Suprapubic skin (tissue), 4 donors: ENCODE data around the gene PRH2. TPM values are rescaled to one million over a fixed set of nuclear protein-coding genes. Genes with fewer than 3 reads are reported as not detected.

Experiments
- DNase-seq, 2 donors: peaks; one replicate each; pipeline ENCODE4 v3.0.0-alpha.2; 2019; ENCODE audit warnings: low spot score in 2 of 2
- H3K27ac ChIP-seq: fragments of 200-600 bp; sonication (generic); one replicate; pipeline ENCODE4 v1.5.1; 2019
- H3K27me3 ChIP-seq: fragments of 200-600 bp; sonication (generic); one replicate; pipeline ENCODE4 v1.5.1; 2019
- H3K36me3 ChIP-seq: fragments of 200-600 bp; sonication (generic); one replicate; pipeline ENCODE4 v1.5.1; 2019
- H3K4me1 ChIP-seq: fragments of 200-600 bp; sonication (generic); one replicate; pipeline ENCODE4 v1.5.1; 2019
- H3K4me3 ChIP-seq: fragments of 200-600 bp; sonication (generic); one replicate; pipeline ENCODE4 v1.5.1; 2019; ENCODE audit warnings: mild to moderate bottlenecking
- H3K9me3 ChIP-seq: fragments of 200-600 bp; sonication (generic); one replicate; pipeline ENCODE4 v1.5.1; 2019
- EP300 ChIP-seq: sonication (generic); formaldehyde crosslinking; IDR thresholded peaks from one replicate; pipeline ENCODE4 v1.6.1; 2017; ENCODE audit warnings: antibody characterized with exemption
- POLR2A ChIP-seq, 2 donors: fragments of 450-650 bp; IDR thresholded peaks; one replicate each; pipeline ENCODE4 v1.6.1; 2017; ENCODE audit warnings: antibody characterized with exemption in 2 of 2, mild to moderate bottlenecking in 2 of 2, moderate library complexity in 2 of 2
- POLR2AphosphoS5 ChIP-seq, 3 donors: sonication (generic); formaldehyde crosslinking; IDR thresholded peaks; one replicate each; pipeline ENCODE4 v1.6.1; 2017; ENCODE audit warnings: antibody characterized with exemption in 3 of 3
- WGBS: methylation state at CpG from one replicate; pipeline ENCODE4 v1.1.5; 2018; 5-methylcytosine and 5-hydroxymethylcytosine counted together
- total RNA-seq, 4 donors: library from RNA; depleted of rRNA; stranded (reverse); fragments of >200 nt; gene quantifications; one replicate each; pipeline ENCODE4 v1.1.0, GENCODE V29; 2016
- TF ChIP-seq, protein P1 (sequence below), 2 donors: fragments of 200-600 bp in 1 of 2; fragments of 450-650 bp in 1 of 2; sonication (generic) in 1 of 2; IDR thresholded peaks; one replicate each; pipeline ENCODE4 v1.5.1; 2016 to 2019; ENCODE audit warnings: antibody characterized with exemption in 2 of 2, mild to moderate bottlenecking in 1 of 2, moderate library complexity in 1 of 2

PRH2 gene
- total RNA-seq, 4 donors from 2014 or later = 2.1 TPM; not detected in 3

DNA sequence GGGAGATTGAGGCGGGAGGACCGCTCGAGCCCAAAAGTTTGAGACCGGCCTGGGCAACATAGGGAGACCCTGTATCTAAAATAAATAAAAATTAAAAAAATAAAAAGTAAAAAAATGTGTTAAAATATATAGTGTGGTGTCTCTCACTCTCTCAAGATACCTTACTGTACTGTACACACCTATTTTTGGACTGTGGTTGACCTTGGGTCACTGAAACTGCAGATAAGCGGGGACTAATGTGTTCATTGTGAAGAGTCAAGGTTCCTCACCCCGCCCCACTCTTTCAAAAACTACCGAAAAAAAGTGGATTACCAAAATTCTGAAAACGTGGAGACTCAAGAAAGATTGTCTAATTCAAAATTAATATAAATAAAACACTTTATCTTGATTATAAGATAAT, 18.7 kb upstream of the PRH2 start:
- TF ChIP-seq EP300 = no peak
- Histone ChIP-seq H3K9me3 (no peaks in the 10 kb centered on the region), H3K27me3 (no peaks in the 10 kb centered on the region), H3K36me3 (no peaks in the 10 kb centered on the region), H3K27ac (no peak overlapping the region), H3K4me1 (no peaks in the 10 kb centered on the region), H3K4me3 (no peak overlapping the region)
- DNase-seq = no peak
- 80% methylated on average over 8 of the region's 8 CpGs for WGBS

DNA sequence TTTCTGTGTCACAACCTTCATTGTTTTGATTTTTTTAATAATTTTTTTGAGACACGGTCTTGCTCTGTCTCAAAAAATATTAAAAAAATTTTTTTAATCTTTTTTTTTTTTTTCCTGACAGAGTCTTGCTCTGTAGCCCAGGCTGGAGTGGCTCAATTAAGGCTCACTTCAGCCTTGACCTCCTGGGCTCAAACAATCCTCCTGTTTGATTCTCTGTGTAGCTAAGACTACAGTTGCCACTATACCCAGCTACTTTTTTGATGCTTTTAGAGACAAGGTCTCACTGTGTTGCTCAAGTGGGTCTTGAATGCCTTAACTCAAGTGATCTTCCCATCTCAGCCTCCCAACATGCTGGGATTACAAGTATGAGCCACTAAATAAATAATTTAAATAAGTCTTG, 9.2 kb upstream of the PRH2 start:
- no peaks in the 10 kb centered on the region for H3K27me3 ChIP-seq
- H3K27ac ChIP-seq = no peak overlapping the region
- H3K4me1 ChIP-seq = no peaks in the 10 kb centered on the region
- WGBS = 94% methylated on average over 1 of the region's 1 CpG
- no peak for DNase-seq
- H3K4me3 ChIP-seq = no peak overlapping the region
- no peaks in the 10 kb centered on the region for H3K36me3 ChIP-seq
- TF ChIP-seq, protein P1, sequence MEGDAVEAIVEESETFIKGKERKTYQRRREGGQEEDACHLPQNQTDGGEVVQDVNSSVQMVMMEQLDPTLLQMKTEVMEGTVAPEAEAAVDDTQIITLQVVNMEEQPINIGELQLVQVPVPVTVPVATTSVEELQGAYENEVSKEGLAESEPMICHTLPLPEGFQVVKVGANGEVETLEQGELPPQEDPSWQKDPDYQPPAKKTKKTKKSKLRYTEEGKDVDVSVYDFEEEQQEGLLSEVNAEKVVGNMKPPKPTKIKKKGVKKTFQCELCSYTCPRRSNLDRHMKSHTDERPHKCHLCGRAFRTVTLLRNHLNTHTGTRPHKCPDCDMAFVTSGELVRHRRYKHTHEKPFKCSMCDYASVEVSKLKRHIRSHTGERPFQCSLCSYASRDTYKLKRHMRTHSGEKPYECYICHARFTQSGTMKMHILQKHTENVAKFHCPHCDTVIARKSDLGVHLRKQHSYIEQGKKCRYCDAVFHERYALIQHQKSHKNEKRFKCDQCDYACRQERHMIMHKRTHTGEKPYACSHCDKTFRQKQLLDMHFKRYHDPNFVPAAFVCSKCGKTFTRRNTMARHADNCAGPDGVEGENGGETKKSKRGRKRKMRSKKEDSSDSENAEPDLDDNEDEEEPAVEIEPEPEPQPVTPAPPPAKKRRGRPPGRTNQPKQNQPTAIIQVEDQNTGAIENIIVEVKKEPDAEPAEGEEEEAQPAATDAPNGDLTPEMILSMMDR (IDR thresholded peaks at IDR 0.05) = no peak
- TF ChIP-seq POLR2AphosphoS5 (IDR thresholded peaks at IDR 0.05) = no peak
- no peak for TF ChIP-seq POLR2A (IDR thresholded peaks at IDR 0.05)
- no peak for TF ChIP-seq EP300
- no peaks in the 10 kb centered on the region for H3K9me3 ChIP-seq

DNA sequence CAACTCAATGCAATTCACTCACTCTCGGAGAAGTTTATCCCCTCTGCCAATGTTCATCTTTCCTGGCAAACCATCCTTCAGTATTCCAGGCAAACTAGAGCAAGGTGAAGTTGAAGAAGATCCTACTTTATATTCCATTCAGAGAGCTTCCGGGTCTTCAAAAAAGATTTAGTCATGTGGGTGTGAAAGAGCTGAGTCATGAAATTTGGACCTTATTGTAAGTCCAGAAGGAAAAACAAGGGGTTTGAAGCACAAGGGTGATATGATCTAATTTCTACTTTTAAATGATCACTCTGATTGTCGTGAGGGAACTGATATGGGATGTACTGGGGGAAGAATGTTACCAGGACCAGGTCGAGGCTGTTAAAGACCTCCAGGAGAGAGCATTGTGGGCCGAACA, 2.8 kb upstream of the PRH2 start:
- H3K4me3 ChIP-seq = no peak overlapping the region
- no peak overlapping the region for H3K27ac ChIP-seq
- no peak for DNase-seq
- WGBS = 93% methylated on average over 5 of the region's 5 CpGs
- H3K9me3 ChIP-seq = no peaks in the 10 kb centered on the region
- H3K27me3 ChIP-seq = no peaks in the 10 kb centered on the region
- no peaks in the 10 kb centered on the region for H3K36me3 ChIP-seq
- TF ChIP-seq EP300 (no peak), POLR2AphosphoS5 (IDR thresholded peaks at IDR 0.05) (no peak), POLR2A (IDR thresholded peaks at IDR 0.05) (no peak)
- TF ChIP-seq, protein P1 (IDR thresholded peaks at IDR 0.05) = no peak
- no peaks in the 10 kb centered on the region for H3K4me1 ChIP-seq

DNA sequence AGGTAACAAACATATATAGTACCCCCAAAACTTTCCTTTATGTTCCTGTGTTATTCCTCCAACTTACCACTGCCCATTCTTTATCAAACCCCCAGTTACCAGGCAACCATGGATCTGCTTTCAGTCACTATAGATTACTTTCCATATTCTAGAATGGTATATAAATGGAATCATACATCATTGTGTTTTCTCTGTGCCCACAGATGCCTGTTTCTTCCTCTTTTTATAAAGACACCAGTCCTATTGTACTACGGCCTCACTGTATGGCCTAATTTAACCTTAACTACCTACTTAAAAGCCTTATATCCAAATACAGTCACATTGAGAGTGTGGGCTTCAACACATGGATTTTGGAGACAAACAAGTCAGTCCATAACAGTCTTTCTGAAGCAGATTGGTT, 7.5 kb downstream of the PRH2 start:
- no peaks in the 10 kb centered on the region for H3K36me3 ChIP-seq
- H3K4me1 ChIP-seq = no peaks in the 10 kb centered on the region
- H3K4me3 ChIP-seq = no peak overlapping the region
- no peaks in the 10 kb centered on the region for H3K9me3 ChIP-seq
- TF ChIP-seq, protein P1 (IDR thresholded peaks at IDR 0.05) = no peak
- TF ChIP-seq POLR2A (IDR thresholded peaks at IDR 0.05) (no peak), POLR2AphosphoS5 (IDR thresholded peaks at IDR 0.05) (no peak), EP300 (no peak)
- no peak for DNase-seq
- H3K27ac ChIP-seq = no peak overlapping the region
- no peaks in the 10 kb centered on the region for H3K27me3 ChIP-seq
- WGBS = 86% methylated on average over 1 of the region's 1 CpG

DNA sequence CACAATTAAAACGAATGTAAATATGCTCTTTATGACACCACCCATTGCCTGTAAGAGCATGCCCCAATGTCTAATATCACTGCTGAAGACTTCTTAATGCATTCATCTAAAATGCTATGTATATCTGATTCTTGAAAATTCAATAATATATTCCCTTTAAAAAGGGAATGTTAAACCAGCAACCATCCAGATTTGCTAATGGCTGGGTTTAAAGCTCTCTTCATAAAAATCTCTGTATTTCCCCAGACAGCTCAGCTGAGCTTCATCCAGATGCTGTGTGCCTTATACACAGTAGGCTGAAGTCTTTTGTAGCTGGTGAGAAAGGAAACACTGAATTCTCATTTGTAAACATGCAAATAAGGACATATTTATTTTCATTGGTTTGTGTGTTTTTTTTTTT, 10.1 kb downstream of the PRH2 start, which contains the start of gene TAS2R14:
Gene TAS2R14 (minus strand): TSS at position 101 of the 400 bp plus-strand sequence. CDS start 56 bp downstream, at position 45.
- Histone ChIP-seq H3K36me3 (no peaks in the 10 kb centered on the region), H3K27ac (no peak within 1 kb of the TSS), H3K4me1 (no peaks in the 10 kb centered on the region), H3K27me3 (no peaks in the 10 kb centered on the region), H3K9me3 (no peaks in the 10 kb centered on the region), H3K4me3 (no peak within 1 kb of the TSS)
- no peak for DNase-seq
- TF ChIP-seq, protein P1 (IDR thresholded peaks at IDR 0.05) = no peak
- 64% methylated on average over 1 of the region's 1 CpG for WGBS

DNA sequence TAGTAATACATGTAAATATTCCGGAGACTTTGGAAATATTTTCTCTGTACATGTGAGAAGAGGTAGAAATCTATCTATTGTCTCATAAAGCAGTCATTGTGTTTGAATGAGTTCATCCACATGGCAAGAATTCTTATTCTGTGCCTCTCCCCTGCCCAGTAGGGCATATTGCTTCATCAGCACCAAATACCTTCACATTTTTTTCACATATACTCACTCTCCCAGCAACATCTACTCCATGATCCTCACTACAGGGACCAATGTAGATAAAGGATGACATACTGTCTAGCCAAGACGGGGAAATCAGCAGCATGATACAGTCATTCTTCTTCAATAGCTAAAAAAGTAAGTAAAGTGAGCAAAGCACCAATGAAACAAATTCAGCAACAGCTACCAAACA, 11.4 kb downstream of the PRH2 start:
- H3K9me3 ChIP-seq = no peaks in the 10 kb centered on the region
- no peak overlapping the region for H3K4me3 ChIP-seq
- no peaks in the 10 kb centered on the region for H3K27me3 ChIP-seq
- TF ChIP-seq EP300 (no peak), POLR2A (IDR thresholded peaks at IDR 0.05) (no peak), POLR2AphosphoS5 (IDR thresholded peaks at IDR 0.05) (no peak)
- TF ChIP-seq, protein P1 (IDR thresholded peaks at IDR 0.05) = no peak
- 88% methylated on average over 2 of the region's 2 CpGs for WGBS
- no peaks in the 10 kb centered on the region for H3K36me3 ChIP-seq
- H3K27ac ChIP-seq = no peak overlapping the region
- no peaks in the 10 kb centered on the region for H3K4me1 ChIP-seq
- no peak for DNase-seq
